Liver (tissue), 9 donors: ENCODE measurements around the gene SYT6. TPM values are rescaled to one million over a fixed set of nuclear protein-coding genes. Genes with fewer than 3 reads are reported as not detected.

Experiments used
- DNase-seq: peaks from one replicate; pipeline ENCODE4 v3.0.0-alpha.2; 2017; ENCODE audit warnings: low spot score
- H3K27ac ChIP-seq, 2 donors: one replicate each; pipeline ENCODE4 v1.7.0; 2013; ENCODE audit warnings: inconsistent platforms in 2 of 2, low read length in 2 of 2, control low read depth in 1 of 2, low read depth in 1 of 2, mild to moderate bottlenecking in 1 of 2
- H3K27me3 ChIP-seq, 4 donors: one replicate each; pipeline versions ENCODE4 v1.6.1 to v1.7.0; 2013; ENCODE audit warnings: low read length in 3 of 4, inconsistent platforms in 1 of 4, mild to moderate bottlenecking in 1 of 4, moderate library complexity in 1 of 4; ENCODE audit not compliant: control insufficient read depth in 4 of 4, insufficient read depth in 4 of 4
- H3K36me3 ChIP-seq, 4 donors: one replicate each; pipeline versions ENCODE4 v1.6.1 to v1.7.0; 2013; ENCODE audit warnings: low read length in 3 of 4, mild to moderate bottlenecking in 3 of 4, low read depth in 1 of 4, moderate library complexity in 1 of 4; ENCODE audit not compliant: control insufficient read depth in 4 of 4, insufficient read depth in 3 of 4
- H3K4me1 ChIP-seq, 4 donors: one replicate each; pipeline versions ENCODE4 v1.6.1 to v1.7.0; 2013; ENCODE audit warnings: low read length in 3 of 4, mild to moderate bottlenecking in 3 of 4, moderate library complexity in 1 of 4; ENCODE audit not compliant: control insufficient read depth in 4 of 4, insufficient read depth in 4 of 4
- H3K4me3 ChIP-seq, 3 donors: one replicate each; pipeline versions ENCODE4 v1.6.1 to v1.7.0; 2013; ENCODE audit warnings: low read length in 3 of 3, control low read depth in 1 of 3, low read depth in 1 of 3, mild to moderate bottlenecking in 1 of 3
- H3K9ac ChIP-seq, 2 donors: one replicate each; pipeline ENCODE4 v1.7.0; 2013; ENCODE audit warnings: low read length in 2 of 2, mild to moderate bottlenecking in 2 of 2, moderate library complexity in 2 of 2, control low read depth in 1 of 2, low read depth in 1 of 2
- H3K9me3 ChIP-seq, 4 donors: one replicate each; pipeline versions ENCODE4 v1.6.1 to v1.7.0; 2013; ENCODE audit warnings: low read length in 3 of 4; ENCODE audit not compliant: control insufficient read depth in 4 of 4
- CTCF ChIP-seq: fragments of 150-350 bp; IDR thresholded peaks from 2 replicates; pipeline ENCODE4 v1.5.1; 2017; ENCODE audit warnings: improper control_type of control experiment, low read depth, low read length; ENCODE audit not compliant: missing input control
- EGR1 ChIP-seq, 2 donors: IDR thresholded peaks; 2 replicates each; pipeline ENCODE4 v1.6.1; 2016 to 2018; ENCODE audit warnings: antibody characterized with exemption in 2 of 2, low read depth in 2 of 2
- FOXA1 ChIP-seq: IDR thresholded peaks from 2 replicates; pipeline ENCODE4 v1.6.1; 2016; ENCODE audit warnings: antibody characterized with exemption
- GABPA ChIP-seq, 2 donors: IDR thresholded peaks in 1 of 2; conservative IDR thresholded peaks in 1 of 2; 2 replicates each; pipeline ENCODE4 v1.6.1; 2016; ENCODE audit warnings: antibody characterized with exemption in 2 of 2, mild to moderate bottlenecking in 1 of 2, moderate library complexity in 1 of 2
- HNF4A ChIP-seq, 2 donors: conservative IDR thresholded peaks; 2 replicates each; pipeline ENCODE4 v1.6.1; 2016; ENCODE audit warnings: antibody characterized with exemption in 2 of 2, mild to moderate bottlenecking in 2 of 2
- HNF4G ChIP-seq: IDR thresholded peaks from 2 replicates; pipeline ENCODE4 v1.6.1; 2016; ENCODE audit warnings: antibody characterized with exemption
- JUND ChIP-seq, 2 donors: IDR thresholded peaks; 2 replicates each; pipeline ENCODE4 v1.6.1; 2016; ENCODE audit warnings: antibody characterized with exemption in 2 of 2
- MAX ChIP-seq: IDR thresholded peaks from 2 replicates; pipeline ENCODE4 v1.6.1; 2016; ENCODE audit warnings: antibody characterized with exemption
- NR2F2 ChIP-seq: IDR thresholded peaks from 2 replicates; pipeline ENCODE4 v1.6.1; 2016; ENCODE audit warnings: antibody characterized with exemption
- RAD21 ChIP-seq, 2 donors: IDR thresholded peaks; 2 replicates each; pipeline ENCODE4 v1.6.1; 2016; ENCODE audit warnings: antibody characterized with exemption in 2 of 2, mild to moderate bottlenecking in 2 of 2
- REST ChIP-seq: IDR thresholded peaks from 2 replicates; pipeline ENCODE4 v1.6.1; 2016; ENCODE audit warnings: antibody characterized with exemption, mild to moderate bottlenecking
- RXRA ChIP-seq, 2 donors: IDR thresholded peaks; 2 replicates each; pipeline ENCODE4 v1.6.1; 2017 to 2018; ENCODE audit warnings: antibody characterized with exemption in 2 of 2, mild to moderate bottlenecking in 1 of 2
- SP1 ChIP-seq: IDR thresholded peaks from 2 replicates; pipeline ENCODE4 v1.6.1; 2018; ENCODE audit warnings: antibody characterized with exemption, mild to moderate bottlenecking
- TAF1 ChIP-seq: conservative IDR thresholded peaks from 2 replicates; pipeline ENCODE4 v1.6.1; 2016; ENCODE audit warnings: antibody characterized with exemption, mild to moderate bottlenecking
- YY1 ChIP-seq: IDR thresholded peaks from 2 replicates; pipeline ENCODE4 v1.6.1; 2016; ENCODE audit warnings: antibody characterized with exemption, mild to moderate bottlenecking
- WGBS: extraction: QIAGEN DNeasy Blood & Tissue Kit; methylation state at CpG from one replicate; pipeline ENCODE4 v1.1.7; 2013; 5-methylcytosine and 5-hydroxymethylcytosine counted together
- polyA plus RNA-seq, 2 donors: library from polyadenylated mRNA; stranded (reverse) in 1 of 2; unstranded in 1 of 2; fragments of 200-250 nt in 1 of 2; fragments of >200 nt in 1 of 2; fragmentation: Nextera tagmentation in 1 of 2; extraction: Ambion mirVana in 1 of 2; gene quantifications; one replicate each; pipeline versions ENCODE4 v1.2.1 to v1.2.3, GENCODE V29; 2013 to 2015
- total RNA-seq, 2 donors: library from RNA; depleted of rRNA; stranded (reverse); fragments of >200 nt; gene quantifications; one replicate each; pipeline ENCODE4 v1.2.3, GENCODE V29; 2014
- donor health status: healthy.
- donor health status: healthy.
- donor health status: healthy.
- donor health status: healthy.
- donor health status: healthy.

The SYT6 gene
- total and polyA plus RNA-seq, 4 donors: under 0.01 to 0.17 TPM; not detected in 2

- TF ChIP-seq MAX (no peak), FOXA1 (no peak), RXRA (IDR thresholded peaks at IDR 0.05) (no peak)
These were observed 59.0 kb downstream of the SYT6 start (continued) for GRCh38 chr1:114094675-114095074.

- TF ChIP-seq HNF4G (no peak), RXRA (IDR thresholded peaks at IDR 0.05) (no peak)
- Histone ChIP-seq H3K9me3 (no peaks in the 10 kb centered on the region), H3K9ac (no peak overlapping the region), H3K27me3 (no peaks in the 10 kb centered on the region), H3K4me3 (no peak overlapping the region), H3K27ac (no peak overlapping the region), H3K36me3 (no peaks in the 10 kb centered on the region), H3K4me1 (no peaks in the 10 kb centered on the region)
- no peak for DNase-seq
- WGBS: 83% methylated on average over 4 of the region's 4 CpGs
These were observed 59.4 kb downstream of the SYT6 start for GRCh38 chr1:114094363-114094634.

- Histone ChIP-seq H3K36me3 (no peaks in the 10 kb centered on the region), H3K9me3 (no peaks in the 10 kb centered on the region), H3K4me1 (no peaks in the 10 kb centered on the region), H3K27me3 (no peaks in the 10 kb centered on the region), H3K9ac (no peak overlapping the region), H3K27ac (no peak overlapping the region), H3K4me3 (no peak overlapping the region)
- TF ChIP-seq RXRA (IDR thresholded peaks at IDR 0.05) (no peak), RAD21 (IDR thresholded peaks at IDR 0.05) (no peak), YY1 (no peak), CTCF (no peak), SP1 (no peak)
- 54% methylated on average over 4 of the region's 4 CpGs for WGBS
- DNase-seq: no peak
These were observed 59.9 kb downstream of the SYT6 start for GRCh38 chr1:114093624-114094362.

GRCh38 chr1:114092186-114093062 is 61.2 kb downstream of the SYT6 start:
- 74% methylated on average over 3 of the region's 3 CpGs for WGBS
- TF ChIP-seq HNF4G: no peak
- TF ChIP-seq SP1: no peak
- no peak for TF ChIP-seq HNF4A (conservative IDR thresholded peaks at IDR 0.05)
- no peak for TF ChIP-seq EGR1 (IDR thresholded peaks at IDR 0.05; ENCODE audit: low read depth in 2 of 2)
- TF ChIP-seq REST: no peak
- no peak for TF ChIP-seq NR2F2
- no peak for TF ChIP-seq CTCF
- TF ChIP-seq RAD21 (IDR thresholded peaks at IDR 0.05): no peak
- no peak for TF ChIP-seq TAF1
- TF ChIP-seq GABPA (IDR thresholded peaks at IDR 0.05 in 1 of 2, conservative IDR thresholded peaks at IDR 0.05 in 1 of 2): no peak
- no peak for TF ChIP-seq JUND (IDR thresholded peaks at IDR 0.05)
- no peak for TF ChIP-seq RXRA (IDR thresholded peaks at IDR 0.05)
- TF ChIP-seq MAX: no peak

More at GRCh38 chr1:114092186-114093062, 61.2 kb downstream of the SYT6 start:
- H3K4me1 ChIP-seq: no peaks in the 10 kb centered on the region
- no peak overlapping the region for H3K4me3 ChIP-seq
- no peaks in the 10 kb centered on the region for H3K9me3 ChIP-seq
- no peak overlapping the region for H3K27ac ChIP-seq
- no peaks in the 10 kb centered on the region for H3K36me3 ChIP-seq
- DNase-seq: no peak
- no peaks in the 10 kb centered on the region for H3K27me3 ChIP-seq
- no peak overlapping the region for H3K9ac ChIP-seq
